KOPT-K1 (cell line): ENCODE measurements around the gene PRICKLE1.

Experiments used
- H3K27ac ChIP-seq: fragments of 200-600 bp; sonication (generic); 2 replicates; pipeline ENCODE4 v1.5.1; 2016; ENCODE audit warnings: antibody characterized with exemption, mild to moderate bottlenecking, low read depth, low read length; ENCODE audit not compliant: poor library complexity, severe bottlenecking
- H3K36me3 ChIP-seq: fragments of 200-600 bp; sonication (generic); 2 replicates; pipeline ENCODE4 v1.5.1; 2017; ENCODE audit warnings: antibody characterized with exemption, mild to moderate bottlenecking, low read length, moderate library complexity; ENCODE audit not compliant: insufficient read depth
- H3K9me3 ChIP-seq: fragments of 200-600 bp; sonication (generic); 2 replicates; pipeline ENCODE4 v1.5.1; 2017; ENCODE audit warnings: antibody characterized with exemption, low read length, mild to moderate bottlenecking; ENCODE audit not compliant: insufficient read depth, poor library complexity, severe bottlenecking

Gene PRICKLE1

DNA sequence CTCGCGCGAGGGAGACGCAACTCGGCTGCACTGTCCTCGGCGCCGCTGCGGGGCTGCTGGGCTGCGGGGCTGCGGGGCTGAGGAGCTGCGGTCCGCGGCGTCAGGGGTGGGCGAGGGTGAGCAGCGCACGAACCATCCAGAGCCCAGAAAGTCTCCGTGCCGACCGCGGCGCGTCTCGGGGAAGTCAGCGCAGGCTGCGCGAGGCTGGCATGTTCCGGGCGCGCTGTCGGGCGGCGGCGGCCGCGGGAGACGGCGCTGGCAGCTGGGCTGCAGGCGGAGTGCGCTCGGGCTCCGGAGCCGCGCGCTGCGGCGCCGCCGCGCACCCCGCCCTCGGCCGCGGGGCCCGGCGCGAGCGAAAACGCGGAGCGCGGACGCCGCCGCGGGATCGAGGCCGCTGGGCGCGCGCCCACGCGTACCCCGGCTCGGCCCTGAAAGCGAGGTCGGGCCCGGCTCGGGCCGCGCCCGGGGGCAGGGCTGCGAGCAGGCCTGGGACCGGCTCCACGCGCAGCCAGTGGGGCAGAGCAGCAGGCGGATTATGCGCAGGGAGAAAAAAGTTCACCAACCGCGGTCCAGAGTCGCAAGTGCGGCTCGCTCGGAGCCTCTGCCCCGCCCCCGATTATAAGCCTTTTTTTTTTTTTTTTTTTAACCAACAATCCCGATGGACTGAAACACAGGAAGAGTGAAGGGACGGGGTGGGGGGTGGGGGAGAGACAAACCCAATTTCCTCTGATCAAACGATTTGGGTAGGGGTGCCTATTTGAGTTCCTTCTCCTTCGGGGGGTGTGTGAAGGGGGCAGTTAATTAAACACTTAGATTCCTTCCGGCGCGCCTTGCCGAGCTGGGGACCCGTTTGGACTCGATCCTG lies at the start of gene PRICKLE1:
TSS of gene PRICKLE1 (minus strand) at position 282 of the 865 bp plus-strand sequence. CDS start 117,230 bp downstream, outside the sequence.
- Histone ChIP-seq H3K36me3 (no peaks in the 10 kb centered on the region), H3K9me3 (peaks cover 17% of the 10 kb centered on the region), H3K27ac (no peak within 1 kb of the TSS)

DNA sequence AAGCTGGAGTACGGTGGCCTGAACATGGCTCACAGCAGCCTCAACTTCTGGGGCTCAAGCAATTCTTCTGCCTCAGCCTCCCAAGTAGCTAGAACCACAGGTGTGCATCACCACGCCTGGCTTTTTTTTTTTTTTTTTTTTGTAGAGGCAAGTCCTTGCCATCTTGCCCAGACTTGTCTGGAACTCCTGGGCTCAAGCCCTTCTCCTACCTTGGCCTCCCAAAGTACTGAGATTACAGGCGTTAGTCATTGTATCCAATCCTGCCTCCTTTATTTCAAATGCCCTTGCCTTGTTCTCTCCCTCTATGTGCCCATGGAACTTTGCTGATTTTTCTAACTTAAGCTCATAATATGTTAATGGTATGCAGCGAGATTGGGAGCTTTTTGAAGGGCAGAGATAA lies 49.2 kb upstream of the PRICKLE1 start:
- no peaks in the 10 kb centered on the region for H3K36me3 ChIP-seq
- H3K27ac ChIP-seq, result no peak overlapping the region
- no peaks in the 10 kb centered on the region for H3K9me3 ChIP-seq

DNA sequence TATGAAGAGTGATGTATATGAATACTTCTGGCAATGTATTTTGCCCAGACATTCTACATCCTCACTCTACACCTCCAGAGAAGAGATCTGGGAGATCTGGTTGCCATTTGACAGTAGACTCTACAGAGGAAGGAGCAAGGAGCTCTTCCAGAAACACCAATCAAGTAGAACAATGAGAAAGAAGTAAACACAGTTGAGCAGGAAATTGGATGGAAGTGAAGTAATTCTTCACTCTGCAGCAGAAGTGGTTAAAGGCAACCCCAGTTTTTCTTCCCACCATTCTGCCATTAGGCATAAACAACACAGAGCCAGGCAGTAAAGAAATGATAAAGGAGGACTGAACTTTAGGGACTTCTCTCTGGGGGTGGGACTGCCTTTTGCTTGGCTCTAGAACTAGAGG lies 48.5 kb upstream of the PRICKLE1 start:
- Histone ChIP-seq H3K27ac (no peak overlapping the region), H3K36me3 (no peaks in the 10 kb centered on the region), H3K9me3 (no peaks in the 10 kb centered on the region)

DNA sequence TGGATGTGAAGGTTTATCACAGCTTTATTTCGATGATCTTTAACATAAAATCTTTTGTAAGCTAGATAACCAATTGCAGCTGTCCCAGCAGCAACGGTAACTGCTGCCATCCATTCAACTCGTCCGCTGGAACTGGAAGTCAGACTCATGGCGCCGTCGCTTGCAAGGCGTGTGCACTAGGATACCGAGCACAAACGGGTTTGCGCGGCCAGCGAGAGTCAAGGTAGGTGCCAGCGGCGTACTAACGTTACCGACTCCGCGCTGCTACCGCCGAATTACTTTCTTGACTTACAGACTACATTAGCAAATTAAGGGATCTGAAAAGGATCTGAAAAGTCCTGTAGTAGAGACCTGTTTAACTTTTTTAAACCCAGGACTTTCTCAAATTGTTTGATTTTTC lies 47.4 kb upstream of the PRICKLE1 start:
- H3K9me3 ChIP-seq, result no peaks in the 10 kb centered on the region
- no peak overlapping the region for H3K27ac ChIP-seq
- no peaks in the 10 kb centered on the region for H3K36me3 ChIP-seq

DNA sequence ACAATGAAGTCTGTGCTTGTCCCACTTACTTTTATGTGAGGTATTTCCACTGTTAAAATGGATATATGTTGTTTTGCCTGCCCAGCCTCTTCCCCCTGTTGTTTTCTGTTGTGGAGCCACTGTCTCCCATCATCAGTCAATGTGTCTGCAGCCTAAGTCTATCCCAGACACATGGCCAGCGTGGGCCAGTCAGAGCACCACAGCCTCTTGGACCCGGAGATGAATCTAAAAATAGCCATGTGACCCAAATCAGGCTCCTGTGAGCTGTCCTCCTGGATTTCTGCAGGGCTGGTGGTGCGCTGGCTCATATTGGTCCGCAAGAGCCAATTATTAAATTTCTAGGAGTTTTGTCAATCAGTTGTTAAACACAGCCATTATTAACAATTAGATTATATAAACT lies 44.0 kb upstream of the PRICKLE1 start:
- Histone ChIP-seq H3K27ac (no peak overlapping the region), H3K36me3 (no peaks in the 10 kb centered on the region), H3K9me3 (no peaks in the 10 kb centered on the region)

DNA sequence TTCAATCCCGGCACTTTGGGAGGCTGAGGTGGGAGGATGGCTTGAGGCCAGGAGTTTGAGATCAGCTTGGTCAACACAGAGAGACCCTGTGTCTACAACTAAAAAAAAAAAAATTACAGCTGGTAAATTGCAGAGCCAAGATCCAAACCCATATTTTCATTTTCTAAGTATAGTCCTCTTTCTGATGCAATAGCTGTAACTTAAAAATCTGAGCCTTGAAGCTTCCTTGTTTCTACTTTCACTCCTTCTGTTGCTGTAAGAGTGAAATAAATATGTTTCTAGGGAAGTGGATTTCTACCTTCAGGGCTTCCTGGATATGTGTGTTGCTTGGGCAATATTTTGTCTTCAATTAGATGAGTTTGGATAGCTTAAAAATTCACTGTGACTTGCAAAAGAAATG lies 42.0 kb upstream of the PRICKLE1 start:
- Histone ChIP-seq H3K36me3 (no peaks in the 10 kb centered on the region), H3K9me3 (no peaks in the 10 kb centered on the region), H3K27ac (no peak overlapping the region)

DNA sequence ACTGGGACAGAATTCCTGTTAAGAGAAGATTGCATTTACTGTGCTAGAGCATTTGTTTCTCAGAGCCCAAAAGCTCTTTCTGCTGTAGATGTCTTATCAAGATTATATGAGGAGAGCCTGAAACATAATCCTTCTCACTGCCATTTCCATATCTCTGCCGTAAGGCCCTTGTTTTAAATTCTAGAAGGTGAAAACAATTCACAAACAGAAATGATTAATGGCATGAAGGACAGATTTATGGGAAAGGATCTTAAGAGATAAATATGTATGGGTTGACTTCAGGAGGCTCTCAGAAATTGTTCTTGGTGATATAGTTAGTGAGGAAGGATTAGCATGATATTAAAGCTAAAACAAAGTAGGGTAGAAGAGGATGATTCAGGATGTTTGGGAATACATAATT lies 40.8 kb upstream of the PRICKLE1 start:
- Histone ChIP-seq H3K9me3 (no peaks in the 10 kb centered on the region), H3K27ac (no peak overlapping the region), H3K36me3 (no peaks in the 10 kb centered on the region)

DNA sequence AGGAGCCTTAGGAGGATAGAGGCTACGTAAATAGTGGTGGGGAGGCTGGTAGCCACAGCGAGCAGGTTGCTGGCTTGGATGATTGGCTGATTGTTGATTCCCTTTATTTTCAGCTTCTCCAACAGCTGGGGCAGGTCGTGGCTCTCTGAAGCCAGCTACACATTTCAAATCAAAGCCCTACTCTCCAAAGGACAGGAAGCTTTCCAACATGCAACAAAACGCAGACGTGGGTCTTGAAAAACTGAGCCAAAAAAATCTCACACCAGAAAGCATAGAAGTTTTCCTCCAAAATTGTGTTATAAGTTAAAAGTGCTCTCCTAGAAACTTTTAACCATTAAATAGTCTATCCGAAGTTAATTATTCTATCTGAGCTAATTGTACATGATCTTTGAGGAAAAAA lies 37.6 kb upstream of the PRICKLE1 start:
- H3K27ac ChIP-seq, result no peak overlapping the region
- H3K9me3 ChIP-seq, result no peaks in the 10 kb centered on the region
- no peaks in the 10 kb centered on the region for H3K36me3 ChIP-seq

DNA sequence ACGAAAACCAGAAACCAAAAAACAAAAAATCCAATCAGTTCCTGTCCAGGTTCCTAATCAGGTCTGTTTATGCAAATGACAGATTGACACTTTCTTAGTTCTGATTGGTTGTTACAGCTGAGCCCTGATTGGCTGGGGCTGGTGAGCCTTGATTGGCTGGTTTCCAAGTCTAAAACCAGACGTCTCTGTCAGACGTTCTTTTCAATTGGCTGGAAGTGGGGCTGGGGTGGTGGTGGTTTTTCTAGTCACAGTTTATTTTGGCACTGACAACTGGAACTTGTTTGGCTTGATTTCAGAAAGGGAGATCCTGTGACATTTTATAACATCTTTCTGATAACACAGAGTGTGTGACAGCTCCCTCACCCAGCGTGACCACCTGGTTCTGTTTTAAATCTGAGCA lies 36.1 kb upstream of the PRICKLE1 start:
- Histone ChIP-seq H3K36me3 (no peaks in the 10 kb centered on the region), H3K27ac (no peak overlapping the region)

DNA sequence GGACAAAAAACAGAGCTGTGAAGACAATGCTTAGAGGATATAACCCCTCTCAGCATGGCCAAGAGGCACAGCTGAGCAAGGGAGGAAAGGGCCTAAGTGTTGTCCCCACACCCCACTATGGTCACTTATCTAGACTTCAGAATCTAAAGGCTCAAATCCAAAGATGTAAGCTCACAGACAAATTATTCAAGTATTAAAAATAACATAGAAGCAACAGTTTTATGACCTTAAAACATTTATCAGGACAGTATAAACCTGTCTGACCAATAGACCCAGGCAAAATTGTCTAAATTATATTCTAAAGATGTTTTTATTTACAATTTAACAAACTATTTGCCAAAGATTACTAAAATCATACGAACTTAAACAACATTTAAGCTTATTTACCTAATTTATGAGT lies 28.1 kb upstream of the PRICKLE1 start:
- Histone ChIP-seq H3K36me3 (no peaks in the 10 kb centered on the region), H3K27ac (no peak overlapping the region), H3K9me3 (peaks cover 7% of the 10 kb centered on the region)

More for the DNA sequence above, 36.1 kb upstream of the PRICKLE1 start:
- H3K9me3 ChIP-seq, result no peaks in the 10 kb centered on the region

DNA sequence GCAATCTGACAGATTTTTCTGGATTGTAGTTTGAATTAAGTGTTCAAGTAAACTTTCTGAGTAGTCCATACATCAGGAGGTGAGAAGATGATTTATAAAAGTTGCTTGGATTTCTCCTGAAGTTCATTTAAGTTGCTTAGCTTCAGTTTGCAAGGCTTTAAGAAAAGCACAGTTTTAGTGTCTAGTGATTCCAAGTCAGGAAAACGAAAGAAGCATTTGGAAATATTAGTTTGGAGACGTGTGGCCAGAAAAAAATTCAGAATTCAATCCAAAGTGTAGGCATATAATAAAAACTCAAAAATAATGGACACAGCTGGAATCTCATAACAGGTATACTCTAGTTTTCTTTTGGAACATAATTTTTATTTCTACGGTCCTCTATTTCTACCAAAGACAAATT lies 25.5 kb upstream of the PRICKLE1 start:
- no peak overlapping the region for H3K27ac ChIP-seq
- peaks cover 7% of the 10 kb centered on the region for H3K9me3 ChIP-seq
- no peaks in the 10 kb centered on the region for H3K36me3 ChIP-seq

DNA sequence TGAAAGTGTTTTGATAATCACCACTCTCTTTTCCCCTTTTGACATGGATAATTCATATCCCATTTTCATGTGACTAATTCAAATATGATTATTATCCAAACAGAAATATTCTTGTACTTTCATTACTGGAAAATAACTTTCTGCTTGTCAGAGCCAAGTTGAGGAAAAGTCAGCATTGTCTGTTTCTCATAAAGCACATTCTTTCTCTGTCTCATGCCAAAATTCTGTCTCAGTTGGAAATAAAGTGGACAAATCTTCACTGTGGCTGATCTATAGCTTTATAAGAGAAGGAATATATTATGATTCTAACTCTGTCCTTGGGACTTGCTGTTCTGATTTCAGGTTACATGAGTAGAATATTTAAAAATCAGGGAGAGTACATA lies 22.7 kb upstream of the PRICKLE1 start:
- H3K36me3 ChIP-seq, result no peaks in the 10 kb centered on the region
- no peaks in the 10 kb centered on the region for H3K9me3 ChIP-seq
- H3K27ac ChIP-seq, result no peak overlapping the region

DNA sequence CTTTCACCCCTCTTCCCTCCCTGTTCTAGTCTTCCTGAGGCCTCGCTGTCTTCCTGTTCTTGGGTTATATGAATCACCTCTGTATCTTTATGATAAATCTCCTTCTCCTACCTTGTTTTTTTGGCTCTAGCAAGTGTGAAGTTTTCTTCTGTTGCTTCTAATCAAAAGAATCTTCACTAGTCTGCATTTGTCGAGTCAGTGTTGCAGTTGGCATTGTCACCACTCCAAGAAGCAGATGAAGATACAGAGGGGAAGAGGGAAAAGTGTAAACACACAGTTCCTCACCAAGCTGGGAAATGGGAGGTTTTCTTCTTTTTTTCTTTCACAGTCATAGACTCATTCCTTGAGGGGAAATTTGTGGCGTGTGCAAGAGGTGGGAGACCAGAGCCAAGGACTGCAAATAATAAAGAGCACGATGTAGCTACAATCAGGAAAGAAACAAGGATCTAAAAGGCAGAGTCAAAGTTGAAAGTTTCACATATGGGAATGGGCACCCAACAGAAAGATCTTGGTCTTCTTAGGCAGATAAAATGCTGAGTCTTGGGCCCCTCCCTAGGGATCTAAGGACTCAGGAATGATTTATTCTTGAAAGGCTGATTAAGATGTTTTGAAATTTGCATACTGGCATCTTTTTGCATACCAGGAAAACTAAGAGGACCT lies 22.2 kb upstream of the PRICKLE1 start:
- H3K27ac ChIP-seq, result no peak overlapping the region
- no peaks in the 10 kb centered on the region for H3K9me3 ChIP-seq
- no peaks in the 10 kb centered on the region for H3K36me3 ChIP-seq

DNA sequence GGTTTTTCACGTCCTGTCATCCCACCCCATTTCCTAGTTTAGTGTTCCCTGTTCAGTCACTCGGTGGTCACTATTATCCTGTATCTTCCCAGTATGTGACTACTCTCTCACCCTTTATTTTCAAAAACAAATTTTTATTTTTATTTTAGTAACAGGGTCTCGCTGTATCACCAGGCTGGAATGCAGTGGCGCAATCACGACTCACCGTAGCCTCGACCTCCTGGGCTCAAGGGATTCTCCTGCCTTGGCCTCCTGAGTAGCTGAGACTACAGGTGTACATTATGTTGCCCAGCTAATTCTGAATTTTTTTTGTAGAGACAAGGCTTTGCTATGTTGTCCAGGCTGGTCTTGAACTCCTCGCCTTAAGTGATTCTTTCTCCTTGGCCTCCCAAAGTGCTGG lies 20.1 kb upstream of the PRICKLE1 start:
- H3K27ac ChIP-seq, result no peak overlapping the region
- no peaks in the 10 kb centered on the region for H3K36me3 ChIP-seq
- no peaks in the 10 kb centered on the region for H3K9me3 ChIP-seq

DNA sequence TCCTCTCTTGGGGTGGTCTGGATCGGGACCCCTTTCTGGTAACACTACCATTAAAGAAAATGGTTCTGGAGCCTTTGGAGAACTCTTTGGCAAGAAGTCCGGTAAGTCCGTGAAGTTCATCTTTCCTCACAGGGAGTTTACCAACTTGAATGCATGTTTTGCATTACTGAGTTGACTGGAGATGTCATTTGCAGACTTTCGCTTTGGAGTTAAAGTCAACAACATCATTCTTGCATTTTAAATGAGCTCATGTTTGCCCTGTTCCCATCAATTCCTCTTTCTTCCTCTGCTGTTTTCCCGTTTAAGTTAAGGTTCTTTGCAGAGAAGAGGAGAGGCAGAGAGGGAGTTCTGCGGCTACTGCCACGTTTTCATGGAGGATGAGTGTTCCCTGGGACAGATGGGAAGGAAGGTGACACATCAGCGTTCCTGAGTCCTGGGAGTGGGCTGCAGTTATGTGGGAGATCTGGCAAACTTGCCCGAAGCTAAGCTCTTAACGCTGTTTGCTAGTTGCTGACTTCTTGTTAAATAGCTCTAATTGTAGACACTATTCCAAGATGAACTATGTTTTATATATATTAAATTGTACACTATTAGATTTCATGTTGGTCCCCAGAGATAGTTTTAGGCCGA lies 18.8 kb upstream of the PRICKLE1 start:
- H3K27ac ChIP-seq, result no peak overlapping the region
- no peaks in the 10 kb centered on the region for H3K9me3 ChIP-seq
- no peaks in the 10 kb centered on the region for H3K36me3 ChIP-seq
